ENCODE results near the gene TFAP2B.

TFAP2B gene

GRCh38 chr6:50890579-50890978 is 71.9 kb downstream of the TFAP2B start:
- DNase-seq: no peak
- TF ChIP-seq POLR2A (IDR thresholded peaks at IDR 0.05; ENCODE audit: low read length) (no peak), GATA1 (IDR thresholded peaks at IDR 0.05; ENCODE audit: low read depth, low read length) (no peak)

- TF ChIP-seq POLR2A (IDR thresholded peaks at IDR 0.05; ENCODE audit: low read length) (no peak), GATA1 (IDR thresholded peaks at IDR 0.05; ENCODE audit: low read depth, low read length) (no peak)
Observed at GRCh38 chr6:50891290-50891689, 72.6 kb downstream of the TFAP2B start.

More at GRCh38 chr6:50891290-50891689, 72.6 kb downstream of the TFAP2B start:
- no peak for DNase-seq

All from erythroblast (primary cell).